Panc1 (cell line): ENCODE measurements around the gene TMEM128. TPM values are rescaled to one million over a fixed set of nuclear protein-coding genes. Genes with fewer than 3 reads are reported as not detected.

Experiments
- ATAC-seq: fragments of 200-7000 bp; cut with Tn5 transposase; 2 replicates; pipeline ENCODE4 v1.9.1; 2020; ENCODE audit warnings: mild to moderate bottlenecking, moderate library complexity
- BruUV-seq: library from RNA; stranded (reverse); fragments of 400-500 nt; replicated peaks from 2 replicates; lab custom pipeline; 2021; lab: Mats Ljungman, UMichigan
- CTCF ChIA-PET: fragments of 300-600 bp; sonication (Branson Sonifier 250); formaldehyde crosslinking; loops from one replicate; lab custom pipeline; 2022; ENCODE audit warnings: antibody characterized with exemption; lab: Charles Lee
- POLR2A ChIA-PET: fragments of 300-600 bp; sonication (Branson Sonifier 250); formaldehyde crosslinking; loops from one replicate; lab custom pipeline; 2022; ENCODE audit warnings: antibody characterized with exemption; lab: Charles Lee
- DNase-seq: peaks from one replicate; pipeline ENCODE4 v3.0.0-alpha.2; 2010; ENCODE audit warnings: low read depth, low spot score
- H3K27ac ChIP-seq: 2 replicates; pipeline ENCODE4 v1.5.1; 2011; ENCODE audit warnings: mild to moderate bottlenecking, low read length, inconsistent platforms
- H3K27me3 ChIP-seq: fragments of 200-500 bp; sonication (Bioruptor generic); 2 replicates; pipeline ENCODE4 v1.6.0; 2014; ENCODE audit warnings: low read length, inconsistent platforms; ENCODE audit not compliant: control insufficient read depth, insufficient read depth
- H3K36me3 ChIP-seq: fragments of 200-500 bp; sonication (Bioruptor generic); 2 replicates; pipeline ENCODE4 v1.5.1; 2014; ENCODE audit warnings: inconsistent platforms, mild to moderate bottlenecking, low read length, moderate library complexity; ENCODE audit not compliant: control insufficient read depth, insufficient read depth
- H3K4me1 ChIP-seq: 2 replicates; pipeline ENCODE4 v1.5.1; 2011; ENCODE audit warnings: inconsistent platforms, mild to moderate bottlenecking, low read length, moderate library complexity; ENCODE audit not compliant: control insufficient read depth, insufficient read depth
- H3K4me3 ChIP-seq, 2 experiments: 2 replicates each; pipeline ENCODE4 v1.5.1; 2011 to 2012; ENCODE audit warnings: low read depth in 2 of 2, low read length in 2 of 2, mild to moderate bottlenecking in 2 of 2, inconsistent platforms in 1 of 2, moderate library complexity in 1 of 2
- H3K9me3 ChIP-seq: fragments of 200-500 bp; sonication (Bioruptor generic); 2 replicates; pipeline ENCODE4 v1.5.1; 2014; ENCODE audit warnings: low read depth, mild to moderate bottlenecking, inconsistent platforms, low read length, moderate library complexity; ENCODE audit not compliant: control insufficient read depth, insufficient read depth
- POLR2AphosphoS5 ChIP-seq: IDR thresholded peaks from 2 replicates; pipeline ENCODE4 v1.6.1; 2012; ENCODE audit warnings: mild to moderate bottlenecking, low read depth, low read length, moderate library complexity
- SIN3A ChIP-seq: IDR thresholded peaks from 2 replicates; pipeline ENCODE4 v1.6.1; 2012; ENCODE audit warnings: low read depth, mild to moderate bottlenecking, low read length, moderate library complexity, borderline replicate concordance; ENCODE audit not compliant: insufficient read depth
- TCF7L2 ChIP-seq: IDR thresholded peaks from 2 replicates; pipeline ENCODE4 v1.6.1; 2011; ENCODE audit warnings: mild to moderate bottlenecking, low read depth, low read length, inconsistent platforms
- in situ Hi-C: cut with HindIII; loops from 2 replicates; pipeline ENCODE4 v1.10.0; 2016; ENCODE audit warnings: low sequenced_read_pairs, low pct_unique_long_range_greater_than_20kb
- intact Hi-C: fragments of 100-400 bp; cut with micrococcal nuclease; formaldehyde crosslinking; loops from one replicate; pipeline ENCODE4 v1.10.0; 2022; ENCODE audit not compliant: unreplicated experiment
- total RNA-seq: library from RNA; stranded (reverse); gene quantifications from one replicate; pipeline ENCODE4 v1.2.1, GENCODE V29; 2021; ENCODE audit not compliant: unreplicated experiment
- TF ChIP-seq, protein P1 (sequence below), 2 experiments: IDR thresholded peaks; 2 replicates each; pipeline ENCODE4 v1.6.1; 2011 to 2012; ENCODE audit warnings: low read depth in 2 of 2, control low read depth in 1 of 2, low read length in 1 of 2, mild to moderate bottlenecking in 1 of 2, moderate library complexity in 1 of 2; ENCODE audit not compliant: insufficient read depth in 1 of 2
- TF ChIP-seq, protein P2 (sequence below): fragments of 450-650 bp; IDR thresholded peaks from 2 replicates; pipeline ENCODE4 v1.5.1; 2017; ENCODE audit warnings: mild to moderate bottlenecking

Gene TMEM128
- total RNA-seq, 1 experiment from 2014 or later = 12.9 TPM

GRCh38 chr4:4293279-4293678, 45.3 kb upstream of the TMEM128 start:
- intact Hi-C loops (no loop called here), in situ Hi-C loops (no loop called here)
- peaks cover 8% of the 10 kb centered on the region; the same call in 1 of the 2 replicates for H3K36me3 ChIP-seq
- DNase-seq = no peak
- no peaks in the 10 kb centered on the region for H3K27me3 ChIP-seq
- ATAC-seq = no peak
- peaks cover 10% of the 10 kb centered on the region for H3K4me1 ChIP-seq
- BruUV-seq = no TSS peak
- no peak overlapping the region for H3K27ac ChIP-seq
- H3K4me3 ChIP-seq = no peak overlapping the region
- ChIA-PET POLR2A (no interaction called here), CTCF (no interaction called here)
- H3K9me3 ChIP-seq = no peaks in the 10 kb centered on the region
- no peak for TF ChIP-seq POLR2AphosphoS5
- TF ChIP-seq, protein P1, sequence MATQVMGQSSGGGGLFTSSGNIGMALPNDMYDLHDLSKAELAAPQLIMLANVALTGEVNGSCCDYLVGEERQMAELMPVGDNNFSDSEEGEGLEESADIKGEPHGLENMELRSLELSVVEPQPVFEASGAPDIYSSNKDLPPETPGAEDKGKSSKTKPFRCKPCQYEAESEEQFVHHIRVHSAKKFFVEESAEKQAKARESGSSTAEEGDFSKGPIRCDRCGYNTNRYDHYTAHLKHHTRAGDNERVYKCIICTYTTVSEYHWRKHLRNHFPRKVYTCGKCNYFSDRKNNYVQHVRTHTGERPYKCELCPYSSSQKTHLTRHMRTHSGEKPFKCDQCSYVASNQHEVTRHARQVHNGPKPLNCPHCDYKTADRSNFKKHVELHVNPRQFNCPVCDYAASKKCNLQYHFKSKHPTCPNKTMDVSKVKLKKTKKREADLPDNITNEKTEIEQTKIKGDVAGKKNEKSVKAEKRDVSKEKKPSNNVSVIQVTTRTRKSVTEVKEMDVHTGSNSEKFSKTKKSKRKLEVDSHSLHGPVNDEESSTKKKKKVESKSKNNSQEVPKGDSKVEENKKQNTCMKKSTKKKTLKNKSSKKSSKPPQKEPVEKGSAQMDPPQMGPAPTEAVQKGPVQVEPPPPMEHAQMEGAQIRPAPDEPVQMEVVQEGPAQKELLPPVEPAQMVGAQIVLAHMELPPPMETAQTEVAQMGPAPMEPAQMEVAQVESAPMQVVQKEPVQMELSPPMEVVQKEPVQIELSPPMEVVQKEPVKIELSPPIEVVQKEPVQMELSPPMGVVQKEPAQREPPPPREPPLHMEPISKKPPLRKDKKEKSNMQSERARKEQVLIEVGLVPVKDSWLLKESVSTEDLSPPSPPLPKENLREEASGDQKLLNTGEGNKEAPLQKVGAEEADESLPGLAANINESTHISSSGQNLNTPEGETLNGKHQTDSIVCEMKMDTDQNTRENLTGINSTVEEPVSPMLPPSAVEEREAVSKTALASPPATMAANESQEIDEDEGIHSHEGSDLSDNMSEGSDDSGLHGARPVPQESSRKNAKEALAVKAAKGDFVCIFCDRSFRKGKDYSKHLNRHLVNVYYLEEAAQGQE (IDR thresholded peaks at IDR 0.05; ENCODE audit: insufficient read depth in 1 of 2, low read depth in 2 of 2, low read length in 1 of 2) = no peak
- TF ChIP-seq, protein P2, sequence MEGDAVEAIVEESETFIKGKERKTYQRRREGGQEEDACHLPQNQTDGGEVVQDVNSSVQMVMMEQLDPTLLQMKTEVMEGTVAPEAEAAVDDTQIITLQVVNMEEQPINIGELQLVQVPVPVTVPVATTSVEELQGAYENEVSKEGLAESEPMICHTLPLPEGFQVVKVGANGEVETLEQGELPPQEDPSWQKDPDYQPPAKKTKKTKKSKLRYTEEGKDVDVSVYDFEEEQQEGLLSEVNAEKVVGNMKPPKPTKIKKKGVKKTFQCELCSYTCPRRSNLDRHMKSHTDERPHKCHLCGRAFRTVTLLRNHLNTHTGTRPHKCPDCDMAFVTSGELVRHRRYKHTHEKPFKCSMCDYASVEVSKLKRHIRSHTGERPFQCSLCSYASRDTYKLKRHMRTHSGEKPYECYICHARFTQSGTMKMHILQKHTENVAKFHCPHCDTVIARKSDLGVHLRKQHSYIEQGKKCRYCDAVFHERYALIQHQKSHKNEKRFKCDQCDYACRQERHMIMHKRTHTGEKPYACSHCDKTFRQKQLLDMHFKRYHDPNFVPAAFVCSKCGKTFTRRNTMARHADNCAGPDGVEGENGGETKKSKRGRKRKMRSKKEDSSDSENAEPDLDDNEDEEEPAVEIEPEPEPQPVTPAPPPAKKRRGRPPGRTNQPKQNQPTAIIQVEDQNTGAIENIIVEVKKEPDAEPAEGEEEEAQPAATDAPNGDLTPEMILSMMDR = no peak
- TF ChIP-seq TCF7L2 = no peak

- no peak for TF ChIP-seq TCF7L2
- peak; percentile 69 for TF ChIP-seq POLR2AphosphoS5
- TF ChIP-seq, protein P2 = no peak
- TF ChIP-seq SIN3A = 0 out of 2 replicates have a peak, but pooled peaks have one; percentile 51
- TF ChIP-seq, protein P1 (IDR thresholded peaks at IDR 0.05; ENCODE audit: insufficient read depth in 1 of 2, low read depth in 2 of 2, low read length in 1 of 2) = no peak
- ATAC-seq (peak; percentile 98), DNase-seq (peak; percentile 25)
- Histone ChIP-seq H3K4me3 (peak within 1 kb of the TSS; percentile 92 to 93), H3K9me3 (no peaks in the 10 kb centered on the region), H3K36me3 (peaks cover 8% of the 10 kb centered on the region; the same call in 1 of the 2 replicates), H3K4me1 (peaks cover 14% of the 10 kb centered on the region), H3K27ac (peak within 1 kb of the TSS; percentile 86), H3K27me3 (no peaks in the 10 kb centered on the region)
- no TSS peak for BruUV-seq
- intact Hi-C loops (no loop called here), in situ Hi-C loops (no loop called here)
- CTCF ChIA-PET = no interaction called here
- POLR2A ChIA-PET = interaction anchor here (0.6 kb wide), 1 partner anchor 1917 kb away, joined by 12 read pairs; no protein-coding TSS in a partner anchor
Observed at GRCh38 chr4:4289941-4290850, 42.2 kb upstream of the TMEM128 start, which contains the start of the genes LYAR and ZBTB49. LYAR (minus strand) TSS chr4:4290154; CDS start chr4:4283742, 6,412 bp downstream. ZBTB49 (plus strand) TSS chr4:4290251; CDS start chr4:4299946, 9,695 bp downstream.
